ENCODE measurements around the gene SPANXN2. TPM values are rescaled to one million over a fixed set of nuclear protein-coding genes. Genes with fewer than 3 reads are reported as not detected.

Gene SPANXN2
- total and polyA plus RNA-seq, 2 donors (not counting 1 experiment from before 2014, with no cell fraction given): not detected

DNA sequence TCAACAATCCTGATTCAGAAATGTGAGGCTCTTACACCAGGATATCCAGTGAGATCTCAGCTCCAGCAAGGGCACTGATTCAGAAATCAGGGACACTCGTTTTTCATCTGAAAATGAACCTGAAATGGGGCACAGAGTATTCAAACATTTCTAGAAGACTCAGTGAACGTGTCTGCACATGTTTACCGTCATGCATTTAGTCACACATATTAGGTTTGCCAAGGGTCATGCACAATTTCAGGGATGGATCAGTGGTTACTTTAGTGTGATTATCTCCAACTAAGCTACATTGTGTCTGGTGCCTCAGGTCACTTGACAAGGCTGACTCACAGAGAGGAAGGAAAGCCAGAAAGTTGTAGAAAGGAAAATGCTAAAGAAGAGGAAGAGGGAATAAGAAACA lies 33.6 kb upstream of the SPANXN2 start:
- no peak overlapping the region for H3K9ac ChIP-seq (ENCODE audit: low read length)
- Mint-ChIP-seq H3K4me1 (no peaks in the 10 kb centered on the region), H3K4me3 (no peak overlapping the region), H3K9me3 (ENCODE audit: insufficient read depth) (no peaks in the 10 kb centered on the region), H3K27ac (no peak overlapping the region), H3K27me3 (no peaks in the 10 kb centered on the region)
- no peaks in the 10 kb centered on the region for H4K20me1 ChIP-seq (ENCODE audit: control insufficient read depth, insufficient read depth, low read length, poor library complexity, severe bottlenecking)
- TF ChIP-seq EZH2 (IDR thresholded peaks at IDR 0.05; ENCODE audit: borderline replicate concordance, insufficient read depth, low read depth, low read length, poor library complexity, severe bottlenecking): no peak
- TF ChIP-seq, protein P1, sequence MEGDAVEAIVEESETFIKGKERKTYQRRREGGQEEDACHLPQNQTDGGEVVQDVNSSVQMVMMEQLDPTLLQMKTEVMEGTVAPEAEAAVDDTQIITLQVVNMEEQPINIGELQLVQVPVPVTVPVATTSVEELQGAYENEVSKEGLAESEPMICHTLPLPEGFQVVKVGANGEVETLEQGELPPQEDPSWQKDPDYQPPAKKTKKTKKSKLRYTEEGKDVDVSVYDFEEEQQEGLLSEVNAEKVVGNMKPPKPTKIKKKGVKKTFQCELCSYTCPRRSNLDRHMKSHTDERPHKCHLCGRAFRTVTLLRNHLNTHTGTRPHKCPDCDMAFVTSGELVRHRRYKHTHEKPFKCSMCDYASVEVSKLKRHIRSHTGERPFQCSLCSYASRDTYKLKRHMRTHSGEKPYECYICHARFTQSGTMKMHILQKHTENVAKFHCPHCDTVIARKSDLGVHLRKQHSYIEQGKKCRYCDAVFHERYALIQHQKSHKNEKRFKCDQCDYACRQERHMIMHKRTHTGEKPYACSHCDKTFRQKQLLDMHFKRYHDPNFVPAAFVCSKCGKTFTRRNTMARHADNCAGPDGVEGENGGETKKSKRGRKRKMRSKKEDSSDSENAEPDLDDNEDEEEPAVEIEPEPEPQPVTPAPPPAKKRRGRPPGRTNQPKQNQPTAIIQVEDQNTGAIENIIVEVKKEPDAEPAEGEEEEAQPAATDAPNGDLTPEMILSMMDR (IDR thresholded peaks at IDR 0.05): no peak
- no peaks in the 10 kb centered on the region for H3K79me2 ChIP-seq (ENCODE audit: control insufficient read depth, insufficient read depth, low read length)
- intact Hi-C loops (cut with micrococcal nuclease): no loop called here
- no peaks in the 10 kb centered on the region for H3K36me3 ChIP-seq (replicated peaks in 1 of 2; ENCODE audit: control extremely low read depth in 1 of 2, control insufficient read depth in 1 of 2, extremely low read depth in 1 of 2, insufficient read depth in 2 of 2, low read length in 1 of 2)
- 80% methylated on average over 2 of the region's 3 CpGs for WGBS (ENCODE audit: insufficient coverage)
- no peak overlapping the region for H3K4me2 ChIP-seq (replicated peaks; ENCODE audit: low read depth, low read length, poor library complexity, severe bottlenecking)
- no peak overlapping the region for H2AFZ ChIP-seq (ENCODE audit: insufficient read depth, low read depth, low read length, poor library complexity, severe bottlenecking)
- POLR2A ChIA-PET: no interaction called here
- CTCF ChIA-PET: no interaction called here
- H3K4me3 ChIP-seq (ENCODE audit: control extremely low read depth in 1 of 5, extremely low read depth in 1 of 5, insufficient read depth in 1 of 5, low read depth in 2 of 5, low read length in 4 of 5): no peak overlapping the region
- DNase-seq (no peak), ATAC-seq (ENCODE audit: low read depth) (no peak)
- H3K27me3 ChIP-seq (replicated peaks in 1 of 4; ENCODE audit: control extremely low read depth in 1 of 4, control insufficient read depth in 3 of 4, insufficient read depth in 4 of 4, low read length in 3 of 4): no peaks in the 10 kb centered on the region
- peaks cover 0 to 5% (median 0%) of the 10 kb centered on the region in 3 donors for H3K9me3 ChIP-seq (ENCODE audit: control extremely low read depth in 1 of 3, control insufficient read depth in 2 of 3, insufficient read depth in 1 of 3, low read length in 2 of 3)
- no peaks in the 10 kb centered on the region for H3K4me1 ChIP-seq (ENCODE audit: control insufficient read depth in 2 of 2, insufficient read depth in 2 of 2, low read length in 2 of 2)
- no peak overlapping the region for H3K27ac ChIP-seq (ENCODE audit: low read length in 2 of 2)

DNA sequence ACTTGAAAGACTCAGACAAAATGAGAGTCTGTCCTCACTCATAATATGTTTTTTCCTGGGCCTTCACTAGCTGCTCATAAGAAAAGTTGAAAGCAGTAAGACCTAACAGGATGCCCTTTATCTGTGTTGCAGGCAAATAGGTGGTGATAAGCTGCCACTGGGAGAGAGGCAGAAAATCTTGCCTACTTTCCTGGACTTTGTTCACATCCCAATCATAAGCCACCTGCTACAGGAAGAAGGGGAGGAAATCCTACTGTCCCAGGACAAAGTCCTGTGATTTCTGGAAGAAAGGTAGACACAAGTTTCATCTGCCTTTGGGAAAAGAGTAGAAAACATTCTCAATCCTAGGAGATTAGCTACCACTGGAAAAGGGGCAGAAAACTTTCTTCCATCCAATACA lies 13.3 kb upstream of the SPANXN2 start:
- intact Hi-C loops (cut with micrococcal nuclease): no loop called here
- H4K20me1 ChIP-seq (ENCODE audit: control insufficient read depth, insufficient read depth, low read length, poor library complexity, severe bottlenecking): no peaks in the 10 kb centered on the region
- no peaks in the 10 kb centered on the region for H3K4me1 Mint-ChIP-seq
- no peak for TF ChIP-seq EZH2 (IDR thresholded peaks at IDR 0.05; ENCODE audit: borderline replicate concordance, insufficient read depth, low read depth, low read length, poor library complexity, severe bottlenecking)
- TF ChIP-seq, protein P1 (IDR thresholded peaks at IDR 0.05): no peak
- no peak overlapping the region for H3K4me3 Mint-ChIP-seq
- ChIA-PET POLR2A (no interaction called here), CTCF (no interaction called here)
- H3K4me2 ChIP-seq (replicated peaks; ENCODE audit: low read depth, low read length, poor library complexity, severe bottlenecking): no peak overlapping the region
- peaks cover 2% of the 10 kb centered on the region for H3K9me3 Mint-ChIP-seq (ENCODE audit: insufficient read depth)
- H3K79me2 ChIP-seq (ENCODE audit: control insufficient read depth, insufficient read depth, low read length): no peaks in the 10 kb centered on the region
- no peaks in the 10 kb centered on the region for H3K27me3 ChIP-seq (replicated peaks in 1 of 4; ENCODE audit: control extremely low read depth in 1 of 4, control insufficient read depth in 3 of 4, insufficient read depth in 4 of 4, low read length in 3 of 4)
- no peak overlapping the region for H3K4me3 ChIP-seq (ENCODE audit: control extremely low read depth in 1 of 5, extremely low read depth in 1 of 5, insufficient read depth in 1 of 5, low read depth in 2 of 5, low read length in 4 of 5)
- H3K27ac Mint-ChIP-seq: no peak overlapping the region
- H3K4me1 ChIP-seq (ENCODE audit: control insufficient read depth in 2 of 2, insufficient read depth in 2 of 2, low read length in 2 of 2): no peaks in the 10 kb centered on the region
- no peak overlapping the region for H3K9ac ChIP-seq (ENCODE audit: low read length)
- H2AFZ ChIP-seq (ENCODE audit: insufficient read depth, low read depth, low read length, poor library complexity, severe bottlenecking): no peak overlapping the region
- H3K36me3 ChIP-seq (replicated peaks in 1 of 2; ENCODE audit: control extremely low read depth in 1 of 2, control insufficient read depth in 1 of 2, extremely low read depth in 1 of 2, insufficient read depth in 2 of 2, low read length in 1 of 2): no peaks in the 10 kb centered on the region
- H3K27ac ChIP-seq (ENCODE audit: low read length in 2 of 2): no peak overlapping the region
- no peaks in the 10 kb centered on the region for H3K27me3 Mint-ChIP-seq
- no peak for DNase-seq
- no peaks in the 10 kb centered on the region for H3K9me3 ChIP-seq (ENCODE audit: control extremely low read depth in 1 of 3, control insufficient read depth in 2 of 3, insufficient read depth in 1 of 3, low read length in 2 of 3)
- ATAC-seq (ENCODE audit: low read depth): no peak
